ENCODE results near the gene SVEP1.
"Not testable (repeated sequence)": the region's sequence is repeated elsewhere in the genome, so short reads cannot be mapped to it uniquely, and the experiment has no call there.

The SVEP1 gene

DNA sequence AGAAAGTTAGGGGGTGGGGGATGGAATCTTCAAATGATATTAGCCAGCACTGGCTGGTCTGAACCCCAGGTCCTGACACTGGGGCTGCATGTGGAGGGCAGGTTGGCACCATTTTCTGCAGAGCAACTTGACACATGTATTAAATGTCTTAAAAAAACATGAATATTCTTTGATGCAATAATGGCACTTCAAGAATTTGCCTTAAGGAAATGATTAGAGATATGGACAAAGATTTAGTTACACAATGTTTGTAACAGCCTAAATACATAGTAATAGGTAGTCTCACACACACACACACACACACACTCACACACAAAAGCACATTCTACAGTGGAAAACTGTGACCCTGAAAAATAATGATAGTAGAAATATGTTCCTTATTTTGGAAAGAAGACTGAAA, 3.6 kb downstream of the SVEP1 start:
- no peak for DNase-seq

- no peak for DNase-seq
Measured at GRCh38 chr9:110575169-110575568, 4.4 kb downstream of the SVEP1 start.

GRCh38 chr9:110573305-110573704, 6.2 kb downstream of the SVEP1 start:
- no peak for DNase-seq

GRCh38 chr9:110571801-110572483, 7.6 kb downstream of the SVEP1 start:
- no peak for DNase-seq

DNA sequence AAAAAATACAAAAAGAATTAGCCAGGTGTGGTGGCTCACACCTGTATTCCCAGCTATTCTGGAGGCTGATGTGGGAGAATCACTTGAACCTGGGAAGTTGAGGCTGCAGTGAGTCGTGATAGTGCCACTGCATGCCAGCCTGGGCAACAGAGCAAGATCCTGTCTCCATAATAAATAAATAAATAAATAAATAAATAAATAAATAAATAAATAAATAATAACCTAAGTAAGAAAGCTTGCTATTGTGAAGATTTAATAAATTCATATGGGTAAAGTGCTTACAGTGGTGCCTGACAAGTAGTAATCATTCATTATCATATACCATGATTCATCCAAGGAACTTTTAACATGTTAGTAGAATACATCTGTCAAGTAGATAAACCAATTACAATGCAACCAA, 13.4 kb downstream of the SVEP1 start:
- DNase-seq = no peak

DNA sequence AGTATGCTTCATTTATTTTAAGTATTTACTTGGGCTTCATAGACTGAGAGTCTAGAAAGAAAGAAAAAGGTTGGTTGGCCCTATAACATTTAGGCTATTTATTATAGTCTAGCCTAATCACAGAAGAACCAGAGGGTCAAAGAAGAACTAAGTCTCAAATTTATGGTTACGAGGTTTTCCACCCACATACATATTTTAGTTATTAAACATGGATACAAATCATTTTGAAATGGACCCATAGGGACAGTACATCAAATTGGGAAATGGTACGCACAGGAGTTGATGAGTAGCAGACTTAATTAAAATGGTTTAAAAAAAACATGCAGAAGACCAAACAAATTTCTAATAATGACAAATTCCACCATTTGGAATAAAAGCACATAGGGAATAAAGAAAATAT, 17.7 kb downstream of the SVEP1 start:
- no peak for DNase-seq

DNA sequence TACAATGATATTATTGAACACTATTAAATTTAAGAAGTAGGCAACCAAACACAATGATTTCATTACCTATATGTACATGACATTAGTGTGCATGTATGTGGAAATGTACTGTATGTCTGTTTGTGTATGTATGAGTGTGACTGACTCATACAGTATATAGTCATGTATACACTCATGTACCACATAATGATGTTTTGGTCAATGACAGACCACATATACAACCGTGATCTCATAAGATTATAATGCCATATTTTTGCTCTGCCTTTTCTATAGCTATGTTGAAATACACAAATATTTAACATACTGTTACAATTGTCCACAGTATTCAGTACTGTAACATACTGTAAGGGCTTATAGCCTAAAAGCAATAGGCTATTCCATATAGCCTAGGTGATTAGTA, 19.7 kb downstream of the SVEP1 start:
- no peak for DNase-seq

- DNase-seq = no peak
Measured at GRCh38 chr9:110555551-110556331, 23.8 kb downstream of the SVEP1 start.

- no peak for DNase-seq
Measured at GRCh38 chr9:110546411-110546871, 33.1 kb downstream of the SVEP1 start.

DNA sequence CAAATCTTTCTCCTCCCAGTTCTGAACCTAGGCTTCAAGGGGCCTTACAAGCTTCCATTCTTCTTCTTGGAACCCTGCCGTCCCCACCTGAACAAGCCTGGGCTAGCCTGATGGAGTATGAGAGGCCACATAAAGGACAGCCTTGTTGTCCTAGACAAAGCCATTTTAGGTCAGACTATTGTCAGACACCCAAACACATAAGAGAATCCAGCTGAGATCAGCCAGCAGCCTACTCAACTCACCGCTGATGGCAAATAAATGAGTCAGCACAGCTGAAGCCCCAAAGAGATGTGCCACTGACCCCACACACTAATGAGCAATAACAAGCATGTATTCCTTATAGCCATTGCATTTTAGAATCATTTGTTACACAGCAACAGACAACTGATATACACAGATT, 33.8 kb downstream of the SVEP1 start:
- DNase-seq = peak in 1 of 2 experiments; percentile 36

GRCh38 chr9:110543631-110544051, 35.9 kb downstream of the SVEP1 start:
- DNase-seq = no peak

- DNase-seq = no peak
Measured at GRCh38 chr9:110541950-110542349, 37.6 kb downstream of the SVEP1 start.

- no peak for DNase-seq
Measured at GRCh38 chr9:110538647-110539041, 40.9 kb downstream of the SVEP1 start.

DNA sequence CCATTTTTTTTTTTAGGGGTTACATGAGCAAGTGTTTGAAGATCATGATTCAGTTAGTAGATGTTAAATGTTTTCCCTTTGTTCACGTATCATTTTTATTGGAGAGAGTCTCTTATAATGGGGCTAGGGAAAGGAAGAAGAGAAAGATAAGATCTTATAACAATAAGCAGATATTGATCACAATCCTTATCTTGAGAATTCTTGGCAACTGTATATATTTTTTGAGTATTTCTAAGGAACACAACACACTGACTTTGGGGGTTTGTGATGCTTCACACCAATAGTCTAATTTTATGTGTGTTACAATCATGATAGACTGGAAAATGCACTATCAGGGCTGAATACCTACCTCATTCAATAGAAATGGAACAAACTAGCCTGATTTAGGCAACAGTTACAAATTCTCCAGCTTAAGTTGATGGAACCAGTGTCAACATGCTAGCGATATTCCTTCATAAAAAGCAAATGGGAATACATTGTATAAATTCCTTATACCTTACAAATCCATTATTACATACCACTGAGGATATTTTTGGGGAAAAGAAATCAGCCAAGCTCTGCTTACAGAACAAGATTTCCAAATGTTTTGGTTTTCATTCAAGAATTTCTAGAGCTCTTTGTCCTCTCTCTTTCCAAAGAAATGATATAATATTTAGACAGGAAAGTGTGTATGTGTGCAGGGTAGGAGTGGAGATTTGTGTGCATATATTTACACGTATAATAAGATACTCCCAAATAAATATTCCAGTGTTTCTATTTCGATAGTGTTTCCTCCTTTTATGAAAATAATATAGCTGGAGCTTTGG, 41.5 kb downstream of the SVEP1 start:
- DNase-seq = no peak

DNA sequence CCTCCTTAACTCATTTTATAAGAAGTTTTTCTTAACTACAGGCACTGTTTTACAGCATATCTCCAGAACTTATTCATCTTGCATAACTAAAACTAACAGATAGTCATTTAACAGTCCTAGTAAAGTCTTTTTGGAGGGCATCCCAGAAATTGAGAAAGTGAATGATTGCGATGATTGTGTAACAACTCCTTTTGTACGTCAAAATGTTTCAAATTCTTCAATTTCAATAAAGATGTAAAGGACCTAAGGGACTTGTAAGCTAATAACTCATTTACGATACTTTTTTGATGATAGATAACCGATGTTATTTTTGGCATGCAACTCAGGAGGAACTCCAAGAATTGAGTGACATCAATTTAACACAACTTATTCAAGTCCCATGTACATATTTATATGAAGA, 42.7 kb downstream of the SVEP1 start:
- no peak for DNase-seq

DNA sequence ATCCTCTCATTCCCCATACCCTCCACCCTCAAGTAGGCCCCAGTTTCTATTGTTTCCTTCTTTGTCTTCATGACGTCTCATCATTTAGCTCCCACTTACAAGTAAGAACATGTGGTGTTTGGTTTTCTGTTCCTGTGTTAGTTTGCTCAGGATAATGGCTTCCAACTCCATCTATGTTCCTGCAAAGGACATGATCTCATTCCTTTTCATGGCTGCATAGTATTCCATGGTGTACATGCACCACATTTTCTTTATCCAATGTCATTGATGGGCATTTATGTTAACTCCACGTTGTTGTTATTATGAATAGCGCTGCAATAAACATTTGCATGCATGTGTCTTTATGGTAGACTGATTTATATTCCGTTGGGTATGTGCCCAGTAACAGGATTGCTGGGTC, 45.4 kb downstream of the SVEP1 start:
- DNase-seq = not testable (repeated sequence)

- no peak for DNase-seq
Measured at GRCh38 chr9:110532908-110533665, 46.5 kb downstream of the SVEP1 start.

- no peak for DNase-seq
Measured at GRCh38 chr9:110531776-110532175, 47.8 kb downstream of the SVEP1 start.

GRCh38 chr9:110531241-110531640, 48.3 kb downstream of the SVEP1 start:
- DNase-seq = not testable (repeated sequence)

GRCh38 chr9:110528645-110529044, 50.9 kb downstream of the SVEP1 start:
- no peak for DNase-seq

- no peak for DNase-seq
Measured at GRCh38 chr9:110526426-110526825, 53.1 kb downstream of the SVEP1 start.

DNA sequence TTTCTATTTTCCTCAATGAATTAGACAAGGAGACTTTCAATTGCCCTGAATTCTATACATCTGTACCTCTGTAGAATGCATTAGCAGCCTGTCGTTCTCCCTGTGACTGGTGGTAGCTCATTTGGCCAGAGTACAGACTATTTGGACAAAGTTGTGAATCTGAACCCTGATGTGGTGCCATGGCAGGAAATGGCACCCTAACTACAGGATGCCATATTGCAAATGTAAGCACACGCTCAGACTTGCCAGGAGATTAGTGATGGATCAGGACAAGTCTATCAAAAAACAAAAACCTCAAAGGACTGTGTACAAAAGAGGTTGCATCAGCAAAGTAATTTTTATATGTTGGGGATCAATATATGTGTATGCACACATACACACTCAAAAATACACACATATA, 58.3 kb downstream of the SVEP1 start:
- no peak for DNase-seq

All from SHP77 (cell line).